WERI-Rb-1 (cell line): ENCODE data around the gene TRIM74.
"Not testable (repeated sequence)": the region's sequence is repeated elsewhere in the genome, so short reads cannot be mapped to it uniquely, and the experiment has no call there.

Source experiments
- DNase-seq: peaks from one replicate; pipeline ENCODE4 v3.0.0-alpha.2; 2020
- H3K27ac ChIP-seq: fragments of 250-450 bp; sonication (Bioruptor Pico); 2 replicates; pipeline ENCODE4 v1.5.1; 2020; ENCODE audit warnings: mild to moderate bottlenecking, moderate library complexity
- H3K27me3 ChIP-seq: fragments of 250-450 bp; sonication (Bioruptor Pico); 2 replicates; pipeline ENCODE4 v1.5.1; 2021; ENCODE audit warnings: mild to moderate bottlenecking, low read depth, moderate library complexity; ENCODE audit not compliant: insufficient read depth, severe bottlenecking
- H3K36me3 ChIP-seq: fragments of 250-450 bp; sonication (Bioruptor Pico); 2 replicates; pipeline ENCODE4 v1.5.1; 2020; ENCODE audit warnings: mild to moderate bottlenecking, moderate library complexity
- H3K4me3 ChIP-seq: 2 replicates; pipeline ENCODE4 v1.5.1; 2011; ENCODE audit warnings: low read depth, mild to moderate bottlenecking, control low read depth, low read length
- H3K9me3 ChIP-seq: fragments of 250-450 bp; sonication (Bioruptor Pico); 2 replicates; pipeline ENCODE4 v1.5.1; 2021; ENCODE audit warnings: mild to moderate bottlenecking, moderate library complexity; ENCODE audit not compliant: severe bottlenecking

The TRIM74 gene

GRCh38 chr7:72968980-72969516, at the start of gene TRIM74:
Gene TRIM74 (minus strand): TSS chr7:72969466. CDS start chr7:72966157, 3,309 bp downstream.
- H3K27me3 ChIP-seq, H3K9me3 ChIP-seq, H3K36me3 ChIP-seq, H3K27ac ChIP-seq, DNase-seq, H3K4me3 ChIP-seq: not testable (repeated sequence)

GRCh38 chr7:73006491-73006890, 37.2 kb upstream of the TRIM74 start:
- not testable (repeated sequence) for H3K27me3 ChIP-seq, DNase-seq, H3K9me3 ChIP-seq, H3K36me3 ChIP-seq, H3K27ac ChIP-seq
- H3K4me3 ChIP-seq: peak overlapping the region; percentile 29

- H3K36me3 ChIP-seq, H3K27me3 ChIP-seq, H3K9me3 ChIP-seq: not testable (repeated sequence)
- Histone ChIP-seq H3K27ac (peak overlapping the region; percentile 88), H3K4me3 (peak overlapping the region; percentile 56)
- DNase-seq: peak; percentile 96
Measured at GRCh38 chr7:73005693-73006447, 36.6 kb upstream of the TRIM74 start.

DNA sequence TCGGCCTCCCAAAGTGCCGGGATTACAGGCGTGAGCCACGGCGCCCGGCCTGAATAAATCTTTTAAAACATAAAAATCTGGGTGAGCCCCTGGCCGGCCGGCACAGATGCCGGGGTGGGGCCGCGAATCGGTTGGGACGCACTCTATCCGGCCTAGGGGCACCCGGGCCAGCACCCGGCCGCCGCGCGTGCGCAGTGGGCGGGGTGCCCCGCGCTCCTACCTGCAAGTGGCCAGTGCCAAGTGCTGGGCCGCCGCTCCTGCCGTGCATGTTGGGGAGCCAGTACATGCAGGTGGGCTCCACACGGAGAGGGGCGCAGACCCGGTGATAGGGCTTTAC, 36.1 kb upstream of the TRIM74 start:
- not testable (repeated sequence) for H3K9me3 ChIP-seq, H3K36me3 ChIP-seq, H3K27me3 ChIP-seq
- peak overlapping the region; percentile 88 for H3K27ac ChIP-seq
- DNase-seq: peak; percentile 79
- H3K4me3 ChIP-seq: peak overlapping the region; percentile 56

DNA sequence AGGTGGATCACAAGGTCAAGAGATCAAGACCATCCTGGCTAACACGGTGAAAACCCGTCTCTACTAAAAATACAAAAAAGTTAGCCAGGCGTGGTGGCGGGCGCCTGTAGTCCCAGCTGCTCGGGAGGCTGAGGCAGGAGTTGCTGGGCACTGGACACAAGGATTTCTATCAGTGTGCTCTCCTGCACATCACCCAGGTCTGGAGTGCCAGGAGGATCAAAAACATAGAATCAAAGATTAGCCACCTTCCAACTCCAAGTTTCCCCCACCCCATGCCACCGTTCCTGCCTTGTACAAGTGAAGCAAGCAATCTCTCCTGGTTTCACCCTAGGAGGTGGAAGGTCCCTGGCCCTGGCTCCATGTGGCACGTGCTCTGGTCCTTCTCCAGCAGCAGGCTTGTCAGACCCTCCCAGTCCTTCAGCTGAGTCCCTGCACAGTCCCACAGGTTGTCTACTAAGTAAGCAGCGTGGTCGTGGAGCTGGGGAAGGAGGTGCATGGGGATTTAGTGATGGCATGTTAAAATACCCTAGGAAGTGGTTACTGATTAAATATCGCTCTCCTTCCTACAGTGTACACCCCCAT, 28.7 kb upstream of the TRIM74 start:
- H3K4me3 ChIP-seq, H3K36me3 ChIP-seq, H3K27ac ChIP-seq, H3K27me3 ChIP-seq, DNase-seq, H3K9me3 ChIP-seq: not testable (repeated sequence)

DNA sequence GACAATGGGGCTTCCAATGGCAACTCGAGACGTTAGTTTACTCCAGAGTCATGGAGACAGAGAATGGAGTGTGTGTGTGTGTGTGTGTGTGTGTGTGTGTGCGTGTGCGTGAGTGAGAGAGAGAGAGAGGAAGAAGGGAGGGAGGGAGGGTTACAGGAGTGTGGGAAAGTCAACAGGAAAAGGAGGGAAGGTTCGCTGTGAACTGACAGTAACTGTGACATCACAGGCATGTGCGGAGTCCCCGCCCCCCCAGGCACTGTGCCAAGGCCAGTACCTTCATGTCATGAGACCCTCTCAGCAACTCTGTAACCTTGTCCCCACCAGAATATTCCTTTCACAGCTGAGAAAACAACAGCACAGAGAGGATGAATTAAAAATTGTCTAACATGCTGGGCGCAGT, 28.2 kb upstream of the TRIM74 start:
- H3K9me3 ChIP-seq, H3K27ac ChIP-seq, DNase-seq, H3K27me3 ChIP-seq, H3K4me3 ChIP-seq, H3K36me3 ChIP-seq: not testable (repeated sequence)

DNA sequence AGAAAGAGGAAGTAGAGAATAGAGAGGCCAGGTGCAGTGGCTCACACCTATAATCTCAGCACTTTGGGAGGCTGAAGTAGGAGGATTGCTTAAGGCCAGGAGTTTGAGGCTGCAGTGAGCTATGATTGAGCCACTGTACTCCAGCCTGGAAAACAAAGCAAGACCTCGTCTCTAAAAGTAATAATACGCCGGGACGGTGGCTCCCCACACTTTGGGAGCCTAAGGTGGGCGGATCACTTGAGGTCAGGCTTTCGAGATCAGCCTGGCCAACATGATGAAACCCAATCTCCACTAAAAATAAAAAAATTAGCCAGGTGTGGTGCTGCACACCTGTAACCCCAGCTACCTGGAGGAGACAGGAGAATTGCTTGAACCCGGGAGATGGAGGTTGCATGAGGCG, 26.2 kb upstream of the TRIM74 start:
- not testable (repeated sequence) for H3K27me3 ChIP-seq, DNase-seq

DNA sequence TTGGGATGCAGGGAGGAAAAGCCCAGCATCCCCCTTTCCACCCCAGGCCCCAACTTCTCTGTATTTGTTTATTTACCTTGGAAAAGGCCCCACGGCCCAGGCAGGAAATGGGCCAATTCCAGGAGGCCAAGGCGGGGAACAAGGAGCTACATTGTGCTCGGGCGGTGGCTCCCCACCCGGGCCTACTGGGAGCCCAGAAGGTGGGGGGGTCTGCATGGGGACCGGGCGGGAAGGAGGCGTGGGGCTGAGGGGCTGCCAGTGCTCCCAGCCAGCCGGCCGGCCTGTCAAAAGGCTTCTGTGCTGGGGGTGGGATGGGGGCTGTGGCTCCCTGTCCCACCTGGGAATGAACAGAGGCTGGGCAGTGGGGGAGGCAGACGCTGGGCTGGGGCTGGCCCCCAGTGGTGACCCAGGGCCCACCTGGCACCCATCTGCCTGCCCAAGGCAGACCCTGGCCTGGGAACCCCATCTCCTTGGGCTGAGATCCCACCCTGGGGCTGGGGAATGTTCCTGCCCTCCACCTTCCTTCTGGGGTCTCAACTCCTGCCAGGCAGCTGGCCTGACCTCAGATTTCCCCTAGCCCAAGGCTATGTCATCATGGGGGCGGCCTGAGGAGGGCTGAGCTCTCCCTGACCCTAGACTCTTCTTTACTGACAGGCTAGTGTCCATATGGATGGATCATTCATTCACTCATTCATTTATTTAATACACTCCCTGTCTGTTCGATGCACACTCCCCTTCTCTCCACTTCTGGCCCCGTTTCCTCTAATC, 21.1 kb upstream of the TRIM74 start:
- H3K27ac ChIP-seq, H3K9me3 ChIP-seq, H3K27me3 ChIP-seq, H3K4me3 ChIP-seq, H3K36me3 ChIP-seq, DNase-seq: not testable (repeated sequence)

More for the DNA sequence above, 26.2 kb upstream of the TRIM74 start:
- H3K9me3 ChIP-seq, H3K27ac ChIP-seq, H3K4me3 ChIP-seq, H3K36me3 ChIP-seq: not testable (repeated sequence)

DNA sequence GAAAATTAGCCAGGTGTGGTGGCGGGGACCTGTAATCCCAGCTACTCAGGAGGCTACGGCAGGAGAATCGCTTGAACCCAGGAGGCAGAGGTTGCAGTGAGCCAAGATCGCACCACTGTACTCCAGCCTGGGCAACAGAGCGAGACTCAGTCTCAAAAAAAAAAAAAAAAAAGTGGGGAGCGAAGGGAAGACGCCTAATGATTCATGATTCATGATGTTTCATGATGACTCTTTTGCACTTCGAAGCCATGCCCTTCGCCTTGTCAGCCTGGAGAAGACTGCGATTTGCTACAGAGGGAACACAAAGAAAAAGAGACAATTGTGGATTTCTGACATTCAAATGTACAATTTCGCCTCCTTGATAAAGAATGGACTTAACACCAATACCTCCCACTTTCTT, 12.8 kb upstream of the TRIM74 start:
- H3K27me3 ChIP-seq, DNase-seq, H3K9me3 ChIP-seq, H3K4me3 ChIP-seq, H3K36me3 ChIP-seq, H3K27ac ChIP-seq: not testable (repeated sequence)

DNA sequence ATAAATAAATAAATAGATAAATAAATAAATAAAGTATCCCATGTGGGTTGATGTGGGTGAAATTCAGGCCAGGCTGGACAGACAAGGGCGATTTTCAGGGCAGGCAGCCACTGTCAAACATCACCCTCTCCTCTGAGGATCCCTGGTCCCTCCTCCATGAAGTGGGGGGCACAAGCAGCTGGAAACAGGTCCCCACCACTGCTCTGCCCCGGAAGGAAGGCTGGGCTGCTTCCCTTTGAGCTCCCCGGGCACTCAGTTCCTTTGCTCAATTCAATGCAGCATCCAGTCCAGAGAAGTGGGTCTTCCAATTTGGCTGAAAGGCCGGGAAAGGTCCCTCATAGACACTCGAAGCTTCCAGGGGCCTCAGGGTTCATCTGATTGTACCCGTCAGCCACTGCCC, 11.1 kb upstream of the TRIM74 start:
- not testable (repeated sequence) for H3K9me3 ChIP-seq, DNase-seq, H3K4me3 ChIP-seq, H3K27me3 ChIP-seq, H3K27ac ChIP-seq, H3K36me3 ChIP-seq

GRCh38 chr7:72976434-72976833, 7.2 kb upstream of the TRIM74 start:
- DNase-seq, H3K27ac ChIP-seq, H3K36me3 ChIP-seq: not testable (repeated sequence)

GRCh38 chr7:72975656-72976286, 6.5 kb upstream of the TRIM74 start:
- H3K4me3 ChIP-seq, H3K9me3 ChIP-seq, H3K27me3 ChIP-seq, H3K36me3 ChIP-seq, H3K27ac ChIP-seq: not testable (repeated sequence)
- DNase-seq: peak; percentile 5

More at GRCh38 chr7:72976434-72976833, 7.2 kb upstream of the TRIM74 start:
- not testable (repeated sequence) for H3K27me3 ChIP-seq, H3K4me3 ChIP-seq, H3K9me3 ChIP-seq

- not testable (repeated sequence) for H3K27ac ChIP-seq, DNase-seq, H3K36me3 ChIP-seq, H3K27me3 ChIP-seq, H3K4me3 ChIP-seq, H3K9me3 ChIP-seq
Measured at GRCh38 chr7:72974781-72975180, 5.5 kb upstream of the TRIM74 start.

DNA sequence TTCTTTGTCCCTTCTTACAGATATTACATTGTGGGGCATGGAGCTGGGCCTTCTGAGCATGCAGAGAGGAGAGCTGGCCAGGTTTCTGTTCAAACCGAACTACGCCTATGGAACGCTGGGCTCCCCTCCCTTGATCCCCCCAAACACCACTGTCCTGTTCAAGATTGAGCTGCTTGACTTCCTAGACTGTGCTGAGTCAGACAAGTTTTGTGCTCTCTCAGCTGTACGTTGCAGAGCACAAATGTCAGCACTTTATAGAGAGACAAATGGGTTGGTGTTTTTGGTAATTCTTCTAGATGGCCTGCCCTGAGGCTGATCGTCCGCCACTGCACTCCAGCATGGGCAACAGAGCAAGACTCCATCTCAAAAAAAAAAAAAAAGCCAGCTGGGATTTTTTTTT, 2.2 kb upstream of the TRIM74 start:
- H3K9me3 ChIP-seq, H3K4me3 ChIP-seq, H3K27me3 ChIP-seq, H3K36me3 ChIP-seq, DNase-seq, H3K27ac ChIP-seq: not testable (repeated sequence)
